Heart right ventricle (tissue), 16 donors: ENCODE data around the gene PLD1. TPM values are rescaled to one million over a fixed set of nuclear protein-coding genes. Genes with fewer than 3 reads are reported as not detected.

ENCODE experiments used
- ATAC-seq, 8 donors: fragments of 200-7000 bp; cut with Tn5 transposase; one replicate each; pipeline ENCODE4 v1.9.1; 2020; ENCODE audit warnings: mild to moderate bottlenecking in 8 of 8, moderate library complexity in 8 of 8, moderate number of reproducible peaks in 1 of 8
- DNase-seq, 2 donors: peaks; one replicate each; pipeline ENCODE4 v3.0.0-alpha.2; 2020
- H3K27ac ChIP-seq, 10 donors: fragments of 200-600 bp; sonication (generic) in 2 of 10; one replicate each; pipeline versions ENCODE4 v1.5.0 to v1.8.0; 2020 to 2022; ENCODE audit warnings: mild to moderate bottlenecking in 3 of 10
- H3K27me3 ChIP-seq, 7 donors: fragments of 200-600 bp; one replicate each; pipeline ENCODE4 v1.8.0; 2021 to 2022; ENCODE audit warnings: mild to moderate bottlenecking in 2 of 7
- H3K36me3 ChIP-seq, 9 donors: fragments of 200-600 bp; sonication (generic) in 1 of 9; one replicate each; pipeline versions ENCODE4 v1.5.0 to v1.8.0; 2020 to 2022; ENCODE audit warnings: mild to moderate bottlenecking in 2 of 9
- H3K4me1 ChIP-seq, 9 donors: fragments of 200-600 bp; sonication (generic) in 1 of 9; one replicate each; pipeline versions ENCODE4 v1.5.0 to v1.8.0; 2020 to 2022; ENCODE audit warnings: mild to moderate bottlenecking in 4 of 9
- H3K4me3 ChIP-seq, 10 donors: fragments of 200-600 bp; sonication (generic) in 2 of 10; one replicate each; pipeline versions ENCODE4 v1.5.0 to v1.8.0; 2020 to 2022; ENCODE audit warnings: mild to moderate bottlenecking in 7 of 10, moderate library complexity in 2 of 10
- H3K9me3 ChIP-seq, 11 donors: fragments of 200-600 bp in 10 of 11; sonication (generic) in 2 of 11; one replicate each; pipeline versions ENCODE4 v1.5.0 to v1.8.0; 2013 to 2022; ENCODE audit warnings: mild to moderate bottlenecking in 2 of 11, control low read depth in 1 of 11, moderate library complexity in 1 of 11
- WGBS, 2 donors: extraction: QIAGEN DNeasy Blood & Tissue Kit; methylation state at CpG; one replicate each; pipeline ENCODE4 v1.1.7; 2013; ENCODE audit warnings: inconsistent platforms in 1 of 2; 5-methylcytosine and 5-hydroxymethylcytosine counted together
- intact Hi-C, 10 donors: fragments of 100-400 bp; cut with DNase I; formaldehyde crosslinking; loops; one replicate each; pipeline versions ENCODE4 v1.11.1 to v1.14.2; 2022
- polyA plus RNA-seq, 2 donors: library from polyadenylated mRNA; stranded (reverse); fragments of 200-250 nt; gene quantifications; one replicate each; pipeline ENCODE4 v1.2.3, GENCODE V29; 2013
- total RNA-seq, 10 donors: library from RNA; stranded (reverse); fragmentation: NEBNext Ultra II Directional in 3 of 10; extraction: Animal tissue kit (Norgen Biotek cat#: 25700) in 3 of 10; gene quantifications; one replicate each; pipeline versions ENCODE4 v1.2.1 to v1.2.4, GENCODE V29; 2021 to 2023
- TF ChIP-seq, protein P1 (sequence below), 9 donors: fragments of 200-600 bp; sonication (generic) in 2 of 9; IDR thresholded peaks; one replicate each; pipeline versions ENCODE4 v1.5.0 to v1.8.0; 2021 to 2022; ENCODE audit warnings: antibody characterized with exemption in 9 of 9, mild to moderate bottlenecking in 5 of 9, moderate library complexity in 1 of 9
- donor health status: Arrhythmogenic right ventricular cardiomyopathy.
- donor health status: ischemic (EF 13 %, LVEDD 7.1; RV severe dilation, severe dysfunction).
- donor health status: healthy with polysubstance abuse.
- donor health status: DM: no; HTN: yes; CAD: no.
- donor health status: DM: no; HTN: no; CAD: no.
- donor health status: ischemic (EF 25% LVEDD 6.9; RV normal size, moderate dysfunction).
- donor health status: ischemic (EF 25% LVEDD 5.7; RV mildly dilated, moderate dysfunction).
- donor health status: healthy.
- donor health status: DM: yes; HTN: yes; CAD: no.
- donor health status: Ischemic cardiomyopathy.
- donor health status: ischemic (EF 35%, LVEDD 5.7; RV mildly dilated, moderate dysfunction).
- donor health status: nonischemic (EF 11% LVEDD 7.7; RV severe dilation, severe dysfunction).
- donor health status: DM: yes; HTN: yes; CAD: no.
- donor health status: PGD.
- donor health status: ischemic (EF 29% LVEDD 5.4; RV normal size, mild dysfunction).
- donor health status: nonischemic (EF 23%, LVEDD 6.1; RV moderate dilation, normal function).

The PLD1 gene
- total and polyA plus RNA-seq, 12 donors: 10.5 to 83.3 (median 62.9) TPM

- no peaks in the 10 kb centered on the region for H3K9me3 ChIP-seq
- no peaks in the 10 kb centered on the region for H3K27me3 ChIP-seq
- no peak for DNase-seq
- ATAC-seq: no peak
- no peaks in the 10 kb centered on the region for H3K36me3 ChIP-seq
- peaks cover 0 to 41% (median 19%) of the 10 kb centered on the region in 9 donors for H3K4me1 ChIP-seq
- H3K27ac ChIP-seq: peak overlapping the region in 9 of 10 donors; percentile 3 to 61 (median 40)
- H3K4me3 ChIP-seq: no peak overlapping the region
- intact Hi-C loops: loop anchor here in 3 of 10 donors (10.0 kb wide), 3 partner anchors 180 to 500 kb away; no protein-coding TSS in a partner anchor
- WGBS, 2 donors: 87 to 88% methylated on average over 7 of the region's 7 CpGs
- TF ChIP-seq, protein P1, sequence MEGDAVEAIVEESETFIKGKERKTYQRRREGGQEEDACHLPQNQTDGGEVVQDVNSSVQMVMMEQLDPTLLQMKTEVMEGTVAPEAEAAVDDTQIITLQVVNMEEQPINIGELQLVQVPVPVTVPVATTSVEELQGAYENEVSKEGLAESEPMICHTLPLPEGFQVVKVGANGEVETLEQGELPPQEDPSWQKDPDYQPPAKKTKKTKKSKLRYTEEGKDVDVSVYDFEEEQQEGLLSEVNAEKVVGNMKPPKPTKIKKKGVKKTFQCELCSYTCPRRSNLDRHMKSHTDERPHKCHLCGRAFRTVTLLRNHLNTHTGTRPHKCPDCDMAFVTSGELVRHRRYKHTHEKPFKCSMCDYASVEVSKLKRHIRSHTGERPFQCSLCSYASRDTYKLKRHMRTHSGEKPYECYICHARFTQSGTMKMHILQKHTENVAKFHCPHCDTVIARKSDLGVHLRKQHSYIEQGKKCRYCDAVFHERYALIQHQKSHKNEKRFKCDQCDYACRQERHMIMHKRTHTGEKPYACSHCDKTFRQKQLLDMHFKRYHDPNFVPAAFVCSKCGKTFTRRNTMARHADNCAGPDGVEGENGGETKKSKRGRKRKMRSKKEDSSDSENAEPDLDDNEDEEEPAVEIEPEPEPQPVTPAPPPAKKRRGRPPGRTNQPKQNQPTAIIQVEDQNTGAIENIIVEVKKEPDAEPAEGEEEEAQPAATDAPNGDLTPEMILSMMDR (IDR thresholded peaks at IDR 0.05): no peak
Observed at GRCh38 chr3:171824824-171825221, 14.5 kb upstream of the PLD1 start.

GRCh38 chr3:171824116-171824515, 13.8 kb upstream of the PLD1 start:
- Histone ChIP-seq H3K4me3 (no peak overlapping the region), H3K9me3 (no peaks in the 10 kb centered on the region), H3K36me3 (no peaks in the 10 kb centered on the region), H3K4me1 (peaks cover 0 to 34% (median 12%) of the 10 kb centered on the region in 9 donors), H3K27ac (peak overlapping the region in 1 of 10 donors; percentile 51), H3K27me3 (no peaks in the 10 kb centered on the region)
- TF ChIP-seq, protein P1 (IDR thresholded peaks at IDR 0.05): no peak
- intact Hi-C loops: loop anchor here in 3 of 10 donors (10.0 kb wide), 3 partner anchors 179 to 501 kb away; no protein-coding TSS in a partner anchor
- DNase-seq: no peak
- WGBS, 2 donors: 76 to 82% methylated on average over 6 of the region's 6 CpGs
- ATAC-seq: no peak

- TF ChIP-seq, protein P1 (IDR thresholded peaks at IDR 0.05): no peak
- 73 to 98% methylated on average over 4 of the region's 4 CpGs for WGBS, 2 donors
- H3K36me3 ChIP-seq: no peaks in the 10 kb centered on the region
- H3K27me3 ChIP-seq: no peaks in the 10 kb centered on the region
- DNase-seq (no peak), ATAC-seq (no peak)
- no peak overlapping the region for H3K4me3 ChIP-seq
- peaks cover 0 to 8% (median 0%) of the 10 kb centered on the region in 11 donors for H3K9me3 ChIP-seq
- intact Hi-C loops: loop anchor here in 3 of 10 donors (10.0 kb wide), 3 partner anchors 178 to 502 kb away; no protein-coding TSS in a partner anchor
- peaks cover 0 to 23% (median 6%) of the 10 kb centered on the region in 9 donors for H3K4me1 ChIP-seq
- H3K27ac ChIP-seq: no peak overlapping the region
Observed at GRCh38 chr3:171822431-171823106, 12.3 kb upstream of the PLD1 start.

DNA sequence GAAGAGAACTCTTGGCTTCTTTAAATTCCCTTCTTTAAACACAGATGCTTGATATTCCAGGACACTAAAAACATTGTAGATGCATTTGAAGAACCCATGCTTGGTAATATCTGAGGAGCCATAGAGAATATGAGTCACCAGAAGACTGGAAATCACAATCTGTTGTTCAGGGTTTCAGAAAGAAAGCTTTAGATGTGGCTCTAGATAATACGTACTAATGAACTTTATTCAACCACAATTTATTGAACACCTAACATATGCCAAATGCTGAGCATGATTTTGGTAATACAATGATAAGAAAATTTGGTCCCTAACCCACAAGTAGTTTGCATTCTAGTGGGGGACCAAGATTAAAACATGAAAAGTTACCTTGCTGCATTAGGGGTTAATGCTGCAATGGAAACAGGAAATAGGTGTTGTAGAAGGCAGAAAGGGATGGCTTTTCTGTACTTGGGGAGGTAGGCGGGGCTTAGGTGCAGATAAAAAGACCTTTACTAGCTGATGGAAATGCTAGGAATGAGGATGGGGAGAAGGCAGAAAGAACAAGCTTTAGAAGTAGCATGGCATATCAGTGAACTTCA, 11.6 kb upstream of the PLD1 start:
- Histone ChIP-seq H3K9me3 (peaks cover 0 to 9% (median 0%) of the 10 kb centered on the region in 11 donors), H3K4me3 (no peak overlapping the region), H3K27ac (no peak overlapping the region), H3K4me1 (peaks cover 0 to 23% (median 6%) of the 10 kb centered on the region in 9 donors), H3K36me3 (no peaks in the 10 kb centered on the region), H3K27me3 (no peaks in the 10 kb centered on the region)
- intact Hi-C loops: loop anchor here in 3 of 10 donors (10.0 kb wide), 3 partner anchors 177 to 503 kb away; no protein-coding TSS in a partner anchor
- WGBS, 2 donors: 49 to 71% methylated on average over 2 of the region's 2 CpGs
- TF ChIP-seq, protein P1 (IDR thresholded peaks at IDR 0.05): no peak
- DNase-seq (no peak), ATAC-seq (no peak)
